Smooth muscle cell of the umbilical artery (primary cell): Measurements from ENCODE around the gene COL4A5. TPM values are rescaled to one million over a fixed set of nuclear protein-coding genes. Genes with fewer than 3 reads are reported as not detected.

Experiments
- total RNA-seq: library from RNA; depleted of rRNA; stranded (reverse); fragments of >200 nt; gene quantifications from 2 replicates; pipeline ENCODE4 v1.2.3, GENCODE V29; 2014

COL4A5 gene
- total RNA-seq = 126 and 152 TPM in 2 replicates

DNA sequence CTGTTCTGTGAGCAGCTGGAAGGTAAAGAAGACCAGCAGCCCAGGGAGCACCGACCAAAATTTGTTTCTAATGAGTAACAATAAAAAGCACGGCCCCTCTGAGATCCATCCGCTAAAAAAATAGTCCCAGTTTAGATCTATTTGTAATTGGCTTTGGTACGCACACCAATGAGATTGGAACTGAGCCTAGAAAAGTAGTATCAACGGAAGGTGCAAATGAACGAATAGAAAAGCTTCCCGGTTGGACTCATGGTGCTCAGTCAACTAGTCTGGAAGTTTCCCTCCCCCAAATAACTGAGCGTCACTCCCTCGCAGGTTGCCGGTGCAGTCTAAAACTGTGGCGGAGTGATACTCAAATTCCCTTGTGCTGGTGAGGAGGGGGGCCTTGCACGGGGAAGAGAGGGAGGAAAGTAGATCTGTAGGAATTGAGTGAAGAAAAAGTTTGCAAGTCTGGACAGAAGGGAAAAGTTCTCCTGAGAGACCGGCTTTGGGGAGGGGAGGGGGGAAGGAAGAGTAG, at the start of gene COL4A5:
TSS of gene COL4A5 (plus strand) at position 413 of the 517 bp plus-strand sequence. CDS start 288 bp downstream, outside the sequence.

DNA sequence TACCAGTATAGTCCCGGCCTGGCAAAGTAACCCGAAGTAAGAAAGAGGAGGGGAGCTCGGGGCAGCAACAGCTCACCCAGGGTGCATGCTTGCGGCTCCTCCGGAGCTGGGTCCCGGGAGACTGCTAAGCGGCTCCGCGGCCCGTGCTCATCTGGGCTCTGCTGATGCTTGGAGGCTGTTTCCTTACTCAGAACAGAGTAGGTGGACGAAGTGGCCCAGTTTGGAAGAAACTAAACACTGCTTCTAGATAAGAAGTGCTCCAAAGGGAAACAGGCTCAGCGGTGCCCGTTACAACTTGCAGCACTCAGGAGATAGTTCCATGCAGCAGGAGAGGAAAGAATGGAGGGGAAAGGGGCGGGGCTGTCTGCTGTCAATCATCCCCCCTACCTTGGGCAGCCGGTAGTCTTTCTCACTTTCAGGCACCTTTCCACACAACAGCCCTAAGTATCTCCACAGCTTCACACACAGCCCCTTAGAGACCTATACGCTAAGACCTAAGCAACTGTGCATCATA, 1.5 kb upstream of the COL4A5 start, which contains the start of gene COL4A6:
TSS of gene COL4A6 (minus strand) at position 313 of the 514 bp plus-strand sequence. CDS start at position 87, 226 bp downstream.

DNA sequence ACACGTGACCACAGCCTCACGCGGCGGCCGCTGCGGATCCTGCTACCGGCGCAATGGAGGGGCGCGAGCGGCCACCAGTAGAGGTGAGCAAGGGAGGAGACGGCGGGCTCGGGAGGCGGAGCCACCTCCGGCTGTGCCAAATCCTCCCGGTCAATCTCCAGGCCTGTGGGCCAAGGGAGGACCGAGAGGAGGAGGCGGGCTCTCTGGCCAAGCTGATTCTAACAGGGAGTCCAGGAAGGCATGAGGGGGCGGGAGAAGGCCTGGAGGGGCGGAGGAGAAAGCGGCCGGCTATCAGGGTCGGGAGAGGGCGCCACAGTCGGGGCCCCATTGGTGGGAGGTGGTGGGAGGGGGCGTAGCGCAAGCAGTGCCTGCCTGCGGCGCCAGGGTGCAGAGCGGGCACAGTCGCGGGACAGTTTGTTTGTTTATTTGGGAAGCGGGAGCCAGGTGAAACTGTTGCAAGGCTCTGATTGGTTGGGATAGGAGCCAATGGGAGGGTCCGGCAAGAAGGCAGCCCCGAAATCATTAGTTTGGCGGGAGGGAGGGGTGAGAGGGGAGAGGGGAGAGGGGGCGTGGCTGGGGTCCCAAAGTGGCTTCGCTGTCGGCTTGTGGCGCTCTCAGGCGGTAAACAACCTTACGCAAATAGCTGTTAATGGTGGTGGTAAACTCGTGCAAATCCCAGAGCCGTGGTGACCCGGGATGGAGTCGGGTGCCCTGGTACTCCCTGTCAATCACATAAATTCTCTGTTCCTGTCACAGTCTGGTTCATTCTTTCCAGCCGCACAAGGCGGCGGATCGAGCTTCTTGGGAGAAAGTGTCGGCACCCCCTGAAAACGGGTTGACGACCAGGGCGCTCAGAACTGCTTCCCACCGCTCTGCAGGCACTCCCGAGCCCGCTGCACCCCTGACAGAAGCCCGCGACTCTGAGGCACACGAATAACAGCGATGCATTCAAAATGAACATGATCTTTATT, 297.2 kb downstream of the COL4A5 start, which contains the start of gene IRS4:
TSS of gene IRS4 (minus strand) at position 55 of the 971 bp plus-strand sequence.

Other genes with a start within 250 kb of the COL4A5 start
- gene COL4A6, start 1.4 kb upstream of the COL4A5 start, total RNA-seq = 9.8 and 17.7 TPM in 2 replicates